HepG2 (cell line): Measurements from ENCODE around the gene KIZ.
A peak's percentile ranks its signal among the peaks of the same experiment; 100 is the strongest.

Experiments
- FOXM1 ChIP-seq: sonication (generic); formaldehyde crosslinking; IDR thresholded peaks from 2 replicates; pipeline ENCODE4 v1.5.0; 2020; ENCODE audit warnings: missing genetic modification reagents
- GABPA ChIP-seq, 2 experiments: IDR thresholded peaks; 2 replicates each; pipeline ENCODE4 v1.6.1; 2011 to 2016; ENCODE audit warnings: low read depth in 2 of 2, low read length in 1 of 2, missing biosample characterization in 1 of 2, missing genetic modification characterization in 1 of 2
- KDM1A ChIP-seq: IDR thresholded peaks from 2 replicates; pipeline ENCODE4 v1.6.1; 2016; ENCODE audit warnings: missing compliant biosample characterization
- MAZ ChIP-seq, 2 experiments: sonication (generic) in 1 of 2; formaldehyde crosslinking in 1 of 2; IDR thresholded peaks; 2 replicates each; pipeline versions ENCODE4 v1.5.0 to v1.6.1; 2012 to 2020; ENCODE audit warnings: low read depth in 2 of 2, mild to moderate bottlenecking in 2 of 2, borderline replicate concordance in 1 of 2, improper control_type of control experiment in 1 of 2, low read length in 1 of 2, missing genetic modification reagents in 1 of 2, moderate library complexity in 1 of 2
- TF ChIP-seq, protein P1 (sequence below): sonication (generic); formaldehyde crosslinking; IDR thresholded peaks from 2 replicates; pipeline ENCODE4 v1.5.0; 2020; ENCODE audit warnings: mild to moderate bottlenecking, missing genetic modification reagents, moderate library complexity
- TF ChIP-seq, protein P2 (sequence below): IDR thresholded peaks from 2 replicates; pipeline ENCODE4 v1.6.1; 2016

DNA sequence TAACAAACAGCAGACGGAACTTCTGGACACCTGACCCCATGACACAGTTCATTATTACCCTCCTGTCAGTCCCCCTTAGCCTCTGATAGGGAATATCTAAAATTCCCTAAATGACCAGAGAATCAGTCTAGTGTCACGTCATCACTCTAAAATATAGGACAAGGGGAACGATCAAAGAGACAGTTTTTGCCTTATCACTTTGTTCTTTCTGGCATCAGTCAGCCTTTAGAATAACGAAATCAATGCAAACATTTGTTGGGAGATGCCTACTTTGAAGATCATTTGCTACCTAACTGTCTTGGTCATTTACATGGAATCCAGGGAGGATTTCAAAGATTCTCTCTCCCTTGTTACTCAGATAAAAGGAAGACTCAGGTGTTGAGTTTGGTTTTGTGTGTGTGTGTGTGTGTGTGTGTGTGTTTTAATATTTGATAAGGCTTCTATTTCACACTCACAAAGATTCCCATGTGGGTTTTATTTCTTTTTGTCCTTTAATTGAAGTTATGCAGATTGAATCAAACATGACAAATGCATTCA is 48.0 kb upstream of the KIZ start:
- TF ChIP-seq FOXM1 (no peak), MAZ (IDR thresholded peaks at IDR 0.05; ENCODE audit: borderline replicate concordance, low read depth, low read length) (no peak), MAZ (CRISPR knock-in tag; IDR thresholded peaks at IDR 0.05; ENCODE audit: low read depth) (no peak), GABPA (IDR thresholded peaks at IDR 0.05; ENCODE audit: low read depth, low read length) (no peak), GABPA (CRISPR knock-in tag; IDR thresholded peaks at IDR 0.05; ENCODE audit: low read depth) (no peak; the same call in 1 of the 2 replicates), KDM1A (CRISPR knock-in tag) (0 out of 2 replicates have a peak, but pooled peaks have one; percentile 15)
- TF ChIP-seq, protein P1, sequence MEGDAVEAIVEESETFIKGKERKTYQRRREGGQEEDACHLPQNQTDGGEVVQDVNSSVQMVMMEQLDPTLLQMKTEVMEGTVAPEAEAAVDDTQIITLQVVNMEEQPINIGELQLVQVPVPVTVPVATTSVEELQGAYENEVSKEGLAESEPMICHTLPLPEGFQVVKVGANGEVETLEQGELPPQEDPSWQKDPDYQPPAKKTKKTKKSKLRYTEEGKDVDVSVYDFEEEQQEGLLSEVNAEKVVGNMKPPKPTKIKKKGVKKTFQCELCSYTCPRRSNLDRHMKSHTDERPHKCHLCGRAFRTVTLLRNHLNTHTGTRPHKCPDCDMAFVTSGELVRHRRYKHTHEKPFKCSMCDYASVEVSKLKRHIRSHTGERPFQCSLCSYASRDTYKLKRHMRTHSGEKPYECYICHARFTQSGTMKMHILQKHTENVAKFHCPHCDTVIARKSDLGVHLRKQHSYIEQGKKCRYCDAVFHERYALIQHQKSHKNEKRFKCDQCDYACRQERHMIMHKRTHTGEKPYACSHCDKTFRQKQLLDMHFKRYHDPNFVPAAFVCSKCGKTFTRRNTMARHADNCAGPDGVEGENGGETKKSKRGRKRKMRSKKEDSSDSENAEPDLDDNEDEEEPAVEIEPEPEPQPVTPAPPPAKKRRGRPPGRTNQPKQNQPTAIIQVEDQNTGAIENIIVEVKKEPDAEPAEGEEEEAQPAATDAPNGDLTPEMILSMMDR (CRISPR knock-in tag), result no peak
- TF ChIP-seq, protein P2, sequence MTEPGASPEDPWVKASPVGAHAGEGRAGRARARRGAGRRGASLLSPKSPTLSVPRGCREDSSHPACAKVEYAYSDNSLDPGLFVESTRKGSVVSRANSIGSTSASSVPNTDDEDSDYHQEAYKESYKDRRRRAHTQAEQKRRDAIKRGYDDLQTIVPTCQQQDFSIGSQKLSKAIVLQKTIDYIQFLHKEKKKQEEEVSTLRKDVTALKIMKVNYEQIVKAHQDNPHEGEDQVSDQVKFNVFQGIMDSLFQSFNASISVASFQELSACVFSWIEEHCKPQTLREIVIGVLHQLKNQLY (CRISPR knock-in tag), result no peak
